GM19324 (cell line): ENCODE data around the gene NLGN4X.
A peak's percentile ranks its signal among the peaks of the same experiment; 100 is the strongest.

Source experiments
- ATAC-seq: cut with Tn5 transposase; IDR thresholded peaks from one replicate; pipeline ENCODE4 v1.9.1; 2021; ENCODE audit warnings: mild to moderate bottlenecking, moderate library complexity; ENCODE audit not compliant: unreplicated experiment, low FRiP score

Gene NLGN4X

GRCh38 chrX:6159468-6159867 is 69.2 kb downstream of the NLGN4X start:
- ATAC-seq = no peak

- no peak for ATAC-seq
These were observed 76.7 kb downstream of the NLGN4X start for GRCh38 chrX:6151971-6152370.

- no peak for ATAC-seq
These were observed 79.4 kb downstream of the NLGN4X start for GRCh38 chrX:6149060-6149872.

- no peak for ATAC-seq
These were observed 94.4 kb downstream of the NLGN4X start for GRCh38 chrX:6134255-6134654.

- no peak for ATAC-seq
These were observed 95.7 kb downstream of the NLGN4X start for GRCh38 chrX:6132970-6133369.

GRCh38 chrX:6131287-6131686 is 97.4 kb downstream of the NLGN4X start:
- ATAC-seq = no peak

- peak; percentile 63 for ATAC-seq
These were observed 99.5 kb downstream of the NLGN4X start for GRCh38 chrX:6129195-6129594.

GRCh38 chrX:6120329-6120728 is 108.3 kb downstream of the NLGN4X start:
- ATAC-seq = no peak

- ATAC-seq = no peak
These were observed 133.2 kb downstream of the NLGN4X start for GRCh38 chrX:6095469-6095868.

GRCh38 chrX:6074532-6074931 is 154.1 kb downstream of the NLGN4X start:
- no peak for ATAC-seq

- ATAC-seq = no peak
These were observed 156.9 kb downstream of the NLGN4X start for GRCh38 chrX:6071731-6072130.

- no peak for ATAC-seq
These were observed 161.1 kb downstream of the NLGN4X start for GRCh38 chrX:6067600-6067999.

GRCh38 chrX:6053141-6053540 is 175.5 kb downstream of the NLGN4X start:
- no peak for ATAC-seq

- ATAC-seq = no peak
These were observed 176.4 kb downstream of the NLGN4X start for GRCh38 chrX:6052111-6052745.

GRCh38 chrX:6049132-6049531 is 179.5 kb downstream of the NLGN4X start:
- ATAC-seq = no peak

- ATAC-seq = no peak
These were observed 187.0 kb downstream of the NLGN4X start for GRCh38 chrX:6041630-6042029.

GRCh38 chrX:6029014-6029413 is 199.7 kb downstream of the NLGN4X start:
- ATAC-seq = no peak

- ATAC-seq = no peak
These were observed 201.7 kb downstream of the NLGN4X start for GRCh38 chrX:6026980-6027379.

GRCh38 chrX:6026429-6026828 is 202.2 kb downstream of the NLGN4X start:
- ATAC-seq = no peak

GRCh38 chrX:6024204-6024603 is 204.5 kb downstream of the NLGN4X start:
- no peak for ATAC-seq

- no peak for ATAC-seq
These were observed 207.2 kb downstream of the NLGN4X start for GRCh38 chrX:6021316-6022091.
